Nephron progenitor cell (in vitro differentiated cells): Measurements from ENCODE around the gene PALD1.

ENCODE experiments used
- DNase-seq: peaks from one replicate; pipeline ENCODE4 v3.0.0; 2021
- H3K27ac Mint-ChIP-seq: 2 replicates; pipeline ENCODE4 v1.8.0; 2021; ENCODE audit warnings: mild to moderate bottlenecking, moderate library complexity, mixed read lengths
- H3K27me3 Mint-ChIP-seq: 2 replicates; pipeline ENCODE4 v1.8.0; 2021; ENCODE audit warnings: mild to moderate bottlenecking, low read depth, mixed read lengths; ENCODE audit not compliant: poor library complexity
- H3K36me3 Mint-ChIP-seq: 2 replicates; pipeline ENCODE4 v1.8.0; 2021; ENCODE audit warnings: low read depth, mixed read lengths
- H3K4me1 Mint-ChIP-seq: 2 replicates; pipeline ENCODE4 v1.8.0; 2021; ENCODE audit warnings: mixed read lengths
- H3K4me3 Mint-ChIP-seq: 2 replicates; pipeline ENCODE4 v1.8.0; 2021; ENCODE audit warnings: mild to moderate bottlenecking, moderate library complexity, mixed read lengths
- H3K9me3 Mint-ChIP-seq: 2 replicates; pipeline ENCODE4 v1.8.0; 2021; ENCODE audit warnings: mild to moderate bottlenecking, moderate library complexity, mixed read lengths
- TF ChIP-seq, protein P1 (sequence below): fragments of 200-600 bp; sonication (generic); IDR thresholded peaks from 2 replicates; pipeline ENCODE4 v1.5.0; 2021; ENCODE audit warnings: antibody characterized with exemption

Gene PALD1

DNA sequence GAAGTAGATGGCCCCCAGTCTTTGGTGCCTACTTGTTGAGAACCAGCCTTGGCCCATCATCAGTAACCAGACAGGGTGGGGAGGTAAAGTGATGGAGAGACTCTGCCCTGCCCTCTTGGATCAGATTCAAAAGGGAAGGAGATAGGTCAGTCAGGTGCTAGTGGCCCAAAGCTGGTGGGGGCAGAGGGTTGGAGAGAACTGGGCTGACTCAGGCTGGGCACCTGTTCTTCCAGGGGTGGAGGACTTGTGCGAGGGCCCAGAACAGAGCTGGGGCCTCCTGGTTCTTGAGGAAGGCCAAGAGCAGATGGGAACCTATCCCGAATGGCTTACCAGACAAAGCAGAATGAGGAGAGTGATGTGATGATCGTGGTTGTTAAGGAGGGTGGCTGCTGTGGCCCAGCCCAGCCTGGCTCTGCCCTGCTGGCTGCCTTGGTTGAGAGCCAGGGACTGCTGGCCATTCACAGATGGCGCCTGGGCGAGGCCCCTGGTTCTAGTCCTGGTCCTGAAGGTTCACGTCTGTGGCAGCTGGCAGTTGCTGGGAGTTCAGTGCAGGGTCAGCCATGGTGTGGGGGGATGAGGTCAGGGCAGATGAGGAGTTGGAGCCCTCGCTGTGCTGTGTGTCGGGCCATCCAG, 36.6 kb downstream of the PALD1 start:
- Mint-ChIP-seq H3K27ac (no peak overlapping the region), H3K4me1 (peaks cover 41% of the 10 kb centered on the region), H3K27me3 (peaks cover 9% of the 10 kb centered on the region), H3K9me3 (no peaks in the 10 kb centered on the region), H3K4me3 (no peak overlapping the region), H3K36me3 (no peaks in the 10 kb centered on the region)
- TF ChIP-seq, protein P1, sequence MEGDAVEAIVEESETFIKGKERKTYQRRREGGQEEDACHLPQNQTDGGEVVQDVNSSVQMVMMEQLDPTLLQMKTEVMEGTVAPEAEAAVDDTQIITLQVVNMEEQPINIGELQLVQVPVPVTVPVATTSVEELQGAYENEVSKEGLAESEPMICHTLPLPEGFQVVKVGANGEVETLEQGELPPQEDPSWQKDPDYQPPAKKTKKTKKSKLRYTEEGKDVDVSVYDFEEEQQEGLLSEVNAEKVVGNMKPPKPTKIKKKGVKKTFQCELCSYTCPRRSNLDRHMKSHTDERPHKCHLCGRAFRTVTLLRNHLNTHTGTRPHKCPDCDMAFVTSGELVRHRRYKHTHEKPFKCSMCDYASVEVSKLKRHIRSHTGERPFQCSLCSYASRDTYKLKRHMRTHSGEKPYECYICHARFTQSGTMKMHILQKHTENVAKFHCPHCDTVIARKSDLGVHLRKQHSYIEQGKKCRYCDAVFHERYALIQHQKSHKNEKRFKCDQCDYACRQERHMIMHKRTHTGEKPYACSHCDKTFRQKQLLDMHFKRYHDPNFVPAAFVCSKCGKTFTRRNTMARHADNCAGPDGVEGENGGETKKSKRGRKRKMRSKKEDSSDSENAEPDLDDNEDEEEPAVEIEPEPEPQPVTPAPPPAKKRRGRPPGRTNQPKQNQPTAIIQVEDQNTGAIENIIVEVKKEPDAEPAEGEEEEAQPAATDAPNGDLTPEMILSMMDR = no peak
- DNase-seq = no peak

DNA sequence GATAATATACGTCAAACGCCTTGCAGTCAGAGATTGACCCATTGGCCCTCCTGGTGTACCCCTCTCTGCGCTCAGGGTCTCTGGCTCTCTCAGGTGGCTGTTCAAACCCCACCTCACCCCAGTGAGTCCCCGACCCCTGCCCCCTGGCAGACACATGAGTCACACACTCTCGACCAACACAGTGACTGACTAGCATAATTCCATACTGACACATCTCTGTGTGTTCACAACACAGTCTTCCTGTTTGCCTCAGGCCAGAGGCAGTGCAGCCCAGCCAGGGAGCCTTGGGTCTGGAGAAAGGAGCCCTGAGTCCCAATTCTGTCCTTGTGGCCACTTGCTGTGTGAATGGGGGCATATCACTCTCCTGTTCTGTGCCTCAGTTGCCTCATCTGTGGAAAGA, 40.1 kb downstream of the PALD1 start:
- TF ChIP-seq, protein P1 = no peak
- Mint-ChIP-seq H3K27me3 (peaks cover 9% of the 10 kb centered on the region), H3K4me1 (peaks cover 27% of the 10 kb centered on the region), H3K36me3 (no peaks in the 10 kb centered on the region), H3K4me3 (no peak overlapping the region), H3K9me3 (no peaks in the 10 kb centered on the region), H3K27ac (no peak overlapping the region)
- no peak for DNase-seq

DNA sequence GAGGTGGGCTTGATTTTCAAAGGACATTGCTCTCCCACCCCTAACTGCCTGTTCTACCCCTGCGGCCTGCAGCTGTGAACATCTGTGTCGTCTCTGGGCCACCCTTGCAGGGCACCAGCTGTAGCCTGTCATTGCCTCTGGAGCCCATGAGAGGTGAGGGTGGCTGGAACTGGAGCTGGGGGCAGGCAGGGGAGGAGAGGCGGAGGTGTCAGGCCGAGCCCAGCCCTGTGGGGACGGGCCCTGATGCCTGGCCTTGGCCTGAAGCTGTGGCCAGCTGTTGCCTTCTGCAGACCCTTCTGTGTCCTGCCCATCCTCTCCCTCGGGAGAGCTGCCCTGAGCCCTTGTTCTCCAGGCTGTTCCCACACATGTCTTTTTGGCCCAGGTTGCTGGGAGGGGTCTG, 44.5 kb downstream of the PALD1 start:
- TF ChIP-seq, protein P1 = no peak
- no peaks in the 10 kb centered on the region for H3K9me3 Mint-ChIP-seq
- H3K36me3 Mint-ChIP-seq = no peaks in the 10 kb centered on the region
- no peak overlapping the region for H3K27ac Mint-ChIP-seq
- H3K27me3 Mint-ChIP-seq = peaks cover 11% of the 10 kb centered on the region
- H3K4me3 Mint-ChIP-seq = no peak overlapping the region
- H3K4me1 Mint-ChIP-seq = peaks cover 13% of the 10 kb centered on the region
- DNase-seq = no peak

DNA sequence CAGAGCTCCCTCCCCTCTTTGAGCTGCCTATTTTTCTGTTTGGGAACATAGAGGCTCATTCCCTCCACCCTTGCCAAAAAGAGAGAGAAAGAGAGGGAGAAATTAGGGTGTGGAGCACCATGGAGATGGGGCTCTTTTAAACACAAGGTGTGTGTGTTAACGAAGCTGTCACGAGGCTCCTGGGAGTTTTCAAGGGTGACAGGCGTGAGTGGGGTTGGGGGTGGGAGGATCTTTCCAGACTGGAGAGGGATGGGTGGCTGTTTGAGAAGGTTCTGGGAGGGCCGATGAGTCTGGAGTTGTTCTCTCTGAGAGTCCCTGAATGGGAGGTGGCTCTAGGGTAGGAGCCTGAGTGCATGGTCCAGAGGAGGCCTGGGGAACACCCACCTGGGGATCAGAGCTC, 45.0 kb downstream of the PALD1 start:
- Mint-ChIP-seq H3K4me1 (peaks cover 15% of the 10 kb centered on the region), H3K36me3 (no peaks in the 10 kb centered on the region), H3K27me3 (peaks cover 10% of the 10 kb centered on the region), H3K4me3 (no peak overlapping the region), H3K27ac (no peak overlapping the region), H3K9me3 (no peaks in the 10 kb centered on the region)
- no peak for DNase-seq
- TF ChIP-seq, protein P1 = no peak

DNA sequence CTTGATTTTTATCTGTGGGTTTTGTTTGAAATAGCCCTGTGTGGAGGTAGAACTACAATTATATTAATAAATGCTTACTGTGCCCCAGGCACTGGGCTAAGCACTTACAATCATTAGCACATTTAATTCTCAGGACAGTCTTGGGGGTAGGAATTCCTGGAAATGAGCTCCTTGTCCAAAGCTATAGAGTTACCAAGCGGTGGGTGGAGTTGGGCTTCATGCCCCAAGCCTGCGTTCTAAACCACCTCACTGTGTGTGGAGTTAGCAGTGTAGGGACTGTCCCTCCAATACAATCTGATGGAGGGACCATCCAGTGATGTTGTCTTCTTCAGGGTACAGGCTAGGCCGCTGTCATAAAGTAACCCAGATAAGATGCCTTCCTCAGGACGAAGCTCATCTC, 49.7 kb downstream of the PALD1 start:
- TF ChIP-seq, protein P1 = no peak
- DNase-seq = no peak
- no peaks in the 10 kb centered on the region for H3K9me3 Mint-ChIP-seq
- H3K36me3 Mint-ChIP-seq = no peaks in the 10 kb centered on the region
- peaks cover 24% of the 10 kb centered on the region for H3K4me1 Mint-ChIP-seq
- peaks cover 11% of the 10 kb centered on the region for H3K27me3 Mint-ChIP-seq
- H3K27ac Mint-ChIP-seq = peak overlapping the region; percentile 15
- H3K4me3 Mint-ChIP-seq = no peak overlapping the region

DNA sequence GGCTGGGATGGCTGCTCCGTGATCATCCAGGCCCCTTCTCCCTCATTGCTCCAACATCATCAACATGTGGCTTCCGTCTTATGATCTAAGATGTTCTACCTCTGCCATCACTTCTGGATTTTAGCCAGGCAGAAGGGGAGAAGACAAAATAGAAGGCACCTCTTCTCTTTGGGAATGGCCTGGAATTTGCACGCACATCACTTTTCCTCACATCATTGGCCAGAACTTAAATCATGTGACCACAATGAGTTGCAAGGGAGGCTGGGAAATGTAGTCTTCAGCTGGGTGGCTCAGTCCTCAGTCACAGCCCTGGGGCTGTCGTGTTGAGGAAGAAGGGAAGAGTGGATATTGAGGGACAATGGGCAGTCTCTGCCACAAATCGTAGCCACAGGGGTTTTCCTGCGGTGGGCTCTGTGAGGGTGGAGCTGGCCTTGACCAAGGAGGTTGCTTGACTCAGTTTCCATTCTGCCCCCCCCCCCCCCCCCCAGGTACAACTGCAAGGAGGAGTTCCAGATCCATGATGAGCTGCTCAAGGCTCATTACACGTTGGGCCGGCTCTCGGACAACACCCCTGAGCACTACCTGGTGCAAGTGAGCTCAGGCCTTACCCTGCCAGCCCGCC, 50.3 kb downstream of the PALD1 start:
- H3K9me3 Mint-ChIP-seq = no peaks in the 10 kb centered on the region
- no peaks in the 10 kb centered on the region for H3K36me3 Mint-ChIP-seq
- peaks cover 11% of the 10 kb centered on the region for H3K27me3 Mint-ChIP-seq
- H3K27ac Mint-ChIP-seq = peak overlapping the region; percentile 15
- TF ChIP-seq, protein P1 = no peak
- peaks cover 19% of the 10 kb centered on the region for H3K4me1 Mint-ChIP-seq
- no peak for DNase-seq
- no peak overlapping the region for H3K4me3 Mint-ChIP-seq
